HepG2 (cell line): ENCODE measurements around the gene TRIM44.

Experiments
- AKAP8 ChIP-seq: sonication (generic); formaldehyde crosslinking; IDR thresholded peaks from 2 replicates; pipeline ENCODE4 v1.5.1; 2020; ENCODE audit warnings: mild to moderate bottlenecking, missing genetic modification reagents
- E2F5 ChIP-seq: sonication (generic); formaldehyde crosslinking; conservative IDR thresholded peaks from 2 replicates; pipeline ENCODE4 v1.4.0; 2020; ENCODE audit warnings: missing genetic modification reagents
- HMG20B ChIP-seq: conservative IDR thresholded peaks from 2 replicates; pipeline ENCODE4 v1.6.1; 2016; ENCODE audit warnings: missing genetic modification reagents, missing compliant biosample characterization
- HMGXB4 ChIP-seq, 2 experiments: sonication (generic) in 1 of 2; formaldehyde crosslinking in 1 of 2; IDR thresholded peaks; 2 replicates each; pipeline versions ENCODE4 v1.4.0 to v1.6.1; 2018 to 2020; ENCODE audit warnings: missing genetic modification reagents in 2 of 2, borderline replicate concordance in 1 of 2, low read depth in 1 of 2, mild to moderate bottlenecking in 1 of 2, missing biosample characterization in 1 of 2
- MYC ChIP-seq: sonication (generic); formaldehyde crosslinking; IDR thresholded peaks from 2 replicates; pipeline ENCODE4 v1.9.0; 2021; ENCODE audit warnings: missing genetic modification reagents, borderline replicate concordance
- PAX8 ChIP-seq: sonication (generic); formaldehyde crosslinking; IDR thresholded peaks from 2 replicates; pipeline ENCODE4 v1.8.0; 2022; ENCODE audit warnings: mild to moderate bottlenecking, missing genetic modification reagents, borderline replicate concordance
- PITX1 ChIP-seq: sonication (generic); formaldehyde crosslinking; IDR thresholded peaks from 2 replicates; pipeline ENCODE4 v1.5.1; 2020; ENCODE audit warnings: mild to moderate bottlenecking, missing genetic modification reagents
- TAF1 ChIP-seq: sonication (generic); formaldehyde crosslinking; IDR thresholded peaks from 2 replicates; pipeline ENCODE4 v1.4.0; 2020; ENCODE audit warnings: missing genetic modification reagents
- ZBTB26 ChIP-seq: IDR thresholded peaks from 2 replicates; pipeline ENCODE4 v1.6.1; 2016; ENCODE audit warnings: missing compliant biosample characterization, missing genetic modification reagents, borderline replicate concordance
- ZNF33A ChIP-seq: sonication (generic); formaldehyde crosslinking; IDR thresholded peaks from 2 replicates; pipeline ENCODE4 v1.5.1; 2020; ENCODE audit warnings: missing genetic modification reagents, mild to moderate bottlenecking, moderate library complexity, borderline replicate concordance
- ZNF766 ChIP-seq: sonication (generic); formaldehyde crosslinking; IDR thresholded peaks from 2 replicates; pipeline ENCODE4 v1.5.0; 2020; ENCODE audit warnings: missing genetic modification reagents, borderline replicate concordance

GRCh38 chr11:35654711-35655110 is 7.9 kb upstream of the TRIM44 start:
- TF ChIP-seq TAF1 (no peak), MYC (CRISPR knock-in tag) (no peak), HMG20B (CRISPR knock-in tag) (no peak), PAX8 (no peak), ZBTB26 (CRISPR knock-in tag) (no peak), E2F5 (no peak), AKAP8 (CRISPR knock-in tag) (no peak), HMGXB4 (CRISPR knock-in tag; IDR thresholded peaks at IDR 0.05; ENCODE audit: borderline replicate concordance in 1 of 2, low read depth in 1 of 2) (no peak), PITX1 (no peak), ZNF33A (CRISPR knock-in tag) (no peak), ZNF766 (CRISPR knock-in tag) (no peak)
